IMR-90 (cell line): ENCODE results near the gene TNRC6A. TPM values are rescaled to one million over a fixed set of nuclear protein-coding genes. Genes with fewer than 3 reads are reported as not detected.
A peak's percentile ranks its signal among the peaks of the same experiment; 100 is the strongest.

Experiments
- ATAC-seq: fragments of 200-7000 bp; cut with Tn5 transposase; 2 replicates; pipeline ENCODE4 v1.9.1; 2020; ENCODE audit warnings: low read depth, mild to moderate bottlenecking, moderate library complexity
- BruUV-seq: library from RNA; stranded (reverse); fragments of 400-500 nt; replicated peaks from 2 replicates; lab custom pipeline; 2021; lab: Mats Ljungman, UMichigan
- CTCF ChIA-PET: fragments of 300-600 bp; formaldehyde crosslinking; extraction: SDS; loops from one replicate; lab custom pipeline; 2021; ENCODE audit warnings: antibody characterized with exemption; lab: Yijun Ruan, JAX
- POLR2A ChIA-PET: fragments of 300-600 bp; sonication (Branson Sonifier 250); formaldehyde crosslinking; loops from one replicate; lab custom pipeline; 2022; ENCODE audit warnings: antibody characterized with exemption; ENCODE audit not compliant: unreplicated experiment; lab: Charles Lee
- DNase-seq: peaks from one replicate; pipeline ENCODE4 v3.0.0; 2013
- H2AFZ ChIP-seq: replicated peaks from 2 replicates; pipeline ENCODE3; 2013; ENCODE audit warnings: low read length, mild to moderate bottlenecking; ENCODE audit not compliant: poor library complexity
- H2AK5ac ChIP-seq: 2 replicates; pipeline ENCODE4 v1.6.1; 2013; ENCODE audit warnings: low read depth, low read length, inconsistent platforms
- H2AK9ac ChIP-seq: replicated peaks from 2 replicates; pipeline ENCODE3; 2013; ENCODE audit warnings: mild to moderate bottlenecking, low read depth, low read length, moderate library complexity; ENCODE audit not compliant: poor library complexity
- H2BK120ac ChIP-seq: 2 replicates; pipeline ENCODE4 v1.6.1; 2013; ENCODE audit warnings: low read depth, low read length, inconsistent platforms
- H2BK15ac ChIP-seq: 3 replicates; pipeline ENCODE4 v1.6.1; 2013; ENCODE audit warnings: low read depth, low read length, inconsistent platforms
- H2BK20ac ChIP-seq: 2 replicates; pipeline ENCODE4 v1.6.1; 2013; ENCODE audit warnings: low read depth, mild to moderate bottlenecking, inconsistent platforms, low read length, moderate library complexity
- H2BK5ac ChIP-seq: 2 replicates; pipeline ENCODE4 v1.6.1; 2013; ENCODE audit warnings: mild to moderate bottlenecking, low read depth, low read length, inconsistent platforms; ENCODE audit not compliant: poor library complexity, severe bottlenecking
- H3K14ac ChIP-seq: replicated peaks from 2 replicates; pipeline ENCODE4 v1.6.1; 2013; ENCODE audit warnings: low read depth, low read length, inconsistent platforms
- H3K18ac ChIP-seq: 2 replicates; pipeline ENCODE4 v1.6.1; 2013; ENCODE audit warnings: low read depth, low read length, control low read depth
- H3K23ac ChIP-seq: 2 replicates; pipeline ENCODE4 v1.6.1; 2013; ENCODE audit warnings: low read depth, low read length, inconsistent platforms
- H3K27ac ChIP-seq: 2 replicates; pipeline ENCODE4 v1.5.1; 2013; ENCODE audit warnings: mild to moderate bottlenecking, control low read depth, low read length; ENCODE audit not compliant: insufficient read depth
- H3K27me3 ChIP-seq: 2 replicates; pipeline ENCODE4 v1.6.1; 2013; ENCODE audit warnings: low read length; ENCODE audit not compliant: control insufficient read depth, insufficient read depth
- H3K36me3 ChIP-seq: 2 replicates; pipeline ENCODE4 v1.6.1; 2013; ENCODE audit warnings: low read length, mixed read lengths; ENCODE audit not compliant: control insufficient read depth, insufficient read depth
- H3K4ac ChIP-seq: 2 replicates; pipeline ENCODE4 v1.6.1; 2013; ENCODE audit warnings: low read depth, low read length, inconsistent platforms
- H3K4me1 ChIP-seq: 2 replicates; pipeline ENCODE4 v1.6.1; 2013; ENCODE audit warnings: low read length, mixed read lengths; ENCODE audit not compliant: control insufficient read depth, insufficient read depth
- H3K4me2 ChIP-seq: 2 replicates; pipeline ENCODE4 v1.6.1; 2013; ENCODE audit warnings: low read depth, mild to moderate bottlenecking, control low read depth, low read length, moderate library complexity
- H3K4me3 ChIP-seq: 2 replicates; pipeline ENCODE4 v1.5.1; 2013; ENCODE audit warnings: low read depth, mild to moderate bottlenecking, control low read depth, low read length, moderate library complexity; ENCODE audit not compliant: insufficient read depth
- H3K56ac ChIP-seq: 2 replicates; pipeline ENCODE4 v1.6.1; 2013; ENCODE audit warnings: low read length, inconsistent platforms; ENCODE audit not compliant: insufficient read depth; ENCODE audit errors: extremely low read depth
- H3K79me1 ChIP-seq, 2 experiments: 2 replicates each; pipeline ENCODE4 v1.6.1; 2013; ENCODE audit warnings: low read length in 2 of 2, inconsistent platforms in 1 of 2, low read depth in 1 of 2
- H3K9ac ChIP-seq: 2 replicates; pipeline ENCODE4 v1.6.1; 2013; ENCODE audit warnings: low read depth, low read length, control low read depth
- H3K9me1 ChIP-seq: 2 replicates; pipeline ENCODE4 v1.6.1; 2013; ENCODE audit warnings: low read length, inconsistent platforms; ENCODE audit not compliant: insufficient read depth
- H3K9me3 ChIP-seq: 2 replicates; pipeline ENCODE4 v1.6.1; 2013; ENCODE audit warnings: low read length; ENCODE audit not compliant: control insufficient read depth, insufficient read depth
- H4K20me1 ChIP-seq: 2 replicates; pipeline ENCODE4 v1.6.1; 2013; ENCODE audit warnings: low read length, inconsistent platforms; ENCODE audit not compliant: insufficient read depth
- H4K5ac ChIP-seq: 2 replicates; pipeline ENCODE4 v1.6.1; 2013; ENCODE audit warnings: mild to moderate bottlenecking, low read depth, low read length, control low read depth
- H4K8ac ChIP-seq, 2 experiments: 2 replicates each; pipeline ENCODE4 v1.6.1; 2013; ENCODE audit warnings: low read depth in 2 of 2, low read length in 2 of 2, control low read depth in 1 of 2, inconsistent platforms in 1 of 2
- H4K91ac ChIP-seq: 2 replicates; pipeline ENCODE4 v1.6.1; 2013; ENCODE audit warnings: low read depth, low read length, inconsistent platforms; ENCODE audit not compliant: insufficient read depth
- CEBPB ChIP-seq: IDR thresholded peaks from 2 replicates; pipeline ENCODE4 v1.6.1; 2012; ENCODE audit warnings: low read depth, low read length, improper control_type of control experiment
- MXI1 ChIP-seq: IDR thresholded peaks from 2 replicates; pipeline ENCODE4 v1.6.1; 2012; ENCODE audit warnings: low read depth, mild to moderate bottlenecking, low read length, moderate library complexity, borderline replicate concordance
- RFX5 ChIP-seq: IDR thresholded peaks from 2 replicates; pipeline ENCODE4 v1.8.0; 2012; ENCODE audit warnings: low read depth, mild to moderate bottlenecking, low read length, moderate library complexity
- SMC3 ChIP-seq: fragments of 150-350 bp; IDR thresholded peaks from 2 replicates; pipeline ENCODE4 v1.6.1; 2016; ENCODE audit warnings: low read depth, mild to moderate bottlenecking, antibody characterized with exemption, low read length, moderate library complexity
- WGBS, 2 experiments: methylation state at CpG; one replicate each; pipeline versions ENCODE4 v1.1.5 to v1.1.7; 2013; ENCODE audit warnings: missing lambda C conversion rate in 2 of 2; ENCODE audit not compliant: insufficient read length in 1 of 2; ENCODE audit errors: extremely low coverage in 2 of 2; 5-methylcytosine and 5-hydroxymethylcytosine counted together
- dilution Hi-C: fragments of 300-500 bp; cut with HindIII; formaldehyde crosslinking; loops from one replicate; pipeline ENCODE4 v1.14.3; 2018; ENCODE audit warnings: low sequenced_read_pairs; ENCODE audit not compliant: unreplicated experiment
- in situ Hi-C: fragments of 300-500 bp; cut with MboI; formaldehyde crosslinking; loops from 3 replicates; pipeline ENCODE4 v1.14.3; 2019; ENCODE audit warnings: low sequenced_read_pairs, inconsistent platforms, mixed read lengths
- intact Hi-C: fragments of 100-400 bp; cut with micrococcal nuclease; formaldehyde crosslinking; loops from 2 replicates; pipeline ENCODE4 v1.10.0; 2022
- polyA plus RNA-seq, 3 experiments: library from polyadenylated mRNA; depleted of rRNA; stranded (reverse); fragments of >200 nt; gene quantifications; 2 replicates each; pipeline ENCODE4 v1.2.3, GENCODE V29; 2012; ENCODE audit warnings: low replicate concordance in 1 of 3
- total RNA-seq: library from RNA; depleted of rRNA; stranded (reverse); fragments of >200 nt; gene quantifications from 2 replicates; pipeline ENCODE4 v1.2.3, GENCODE V29; 2012

TNRC6A gene
- total and polyA plus RNA-seq, 2 of the 4 experiments (the other 2 are of a cell fraction), result 32.4 to 42.3 TPM

GRCh38 chr16:24737916-24738594 lies 8.6 kb downstream of the TNRC6A start:
- Histone ChIP-seq H3K4me1 (peaks cover 27% of the 10 kb centered on the region), H3K4me3 (no peak overlapping the region), H3K79me1 (peaks cover 11 to 79% of the 10 kb centered on the region in 2 experiments), H4K91ac (no peak overlapping the region), H3K18ac (0 out of 2 replicates have a peak overlapping the region, but pooled peaks have one; percentile 13), H3K27me3 (no peaks in the 10 kb centered on the region), H2BK120ac (no peak overlapping the region), H3K9me1 (peaks cover 28% of the 10 kb centered on the region), H4K5ac (no peak overlapping the region), H3K9ac (peak overlapping the region; percentile 19; the same call in 1 of the 2 replicates), H3K9me3 (no peaks in the 10 kb centered on the region), H3K27ac (peak overlapping the region; percentile 73; the same call in 1 of the 2 replicates), H2AK9ac (no peak overlapping the region), H3K4me2 (peak overlapping the region; percentile 85), H4K8ac (no peak overlapping the region), H2BK20ac (no peak overlapping the region), H2AK5ac (no peak overlapping the region), H2BK5ac (peak overlapping the region; percentile 83), H3K56ac (no peak overlapping the region), H3K14ac (0 out of 2 replicates have a peak overlapping the region, but pooled peaks have one; percentile 30), H3K36me3 (peaks cover 11% of the 10 kb centered on the region), H2AFZ (no peak overlapping the region), H3K23ac (0 out of 2 replicates have a peak overlapping the region, but pooled peaks have one; percentile 22), H3K4ac (no peak overlapping the region), H2BK15ac (no peak overlapping the region), H4K20me1 (peaks cover 82% of the 10 kb centered on the region)
- ChIA-PET POLR2A (no interaction called here), CTCF (no interaction called here)
- intact Hi-C loops (loop anchor here (2.0 kb wide), 1 partner anchor 157 kb away; no protein-coding TSS in a partner anchor), in situ Hi-C loops (no loop called here), dilution Hi-C loops (no loop called here)
- BruUV-seq, result no TSS peak
- no peak for DNase-seq
- TF ChIP-seq MXI1 (no peak), SMC3 (no peak), CEBPB (peak; percentile 75), RFX5 (no peak)
- WGBS, 2 experiments, result 93% methylated on average over 3 of the region's 5 CpGs; no CpG with 5 or more reads in 1 of the 2 experiments
- no peak for ATAC-seq
